SKM-1 treated with dmso at 0.1 percent for 144 hours (cell line): ENCODE data around the gene KCNJ10.
A peak's percentile ranks its signal among the peaks of the same experiment; 100 is the strongest.

Source experiments
- DNase-seq: peaks from one replicate; lab custom pipeline; 2025; ENCODE audit not compliant: unreplicated experiment; lab: John Stamatoyannopoulos, UW

KCNJ10 gene

GRCh38 chr1:160028426-160028825, 41.5 kb downstream of the KCNJ10 start:
- no peak for DNase-seq

DNA sequence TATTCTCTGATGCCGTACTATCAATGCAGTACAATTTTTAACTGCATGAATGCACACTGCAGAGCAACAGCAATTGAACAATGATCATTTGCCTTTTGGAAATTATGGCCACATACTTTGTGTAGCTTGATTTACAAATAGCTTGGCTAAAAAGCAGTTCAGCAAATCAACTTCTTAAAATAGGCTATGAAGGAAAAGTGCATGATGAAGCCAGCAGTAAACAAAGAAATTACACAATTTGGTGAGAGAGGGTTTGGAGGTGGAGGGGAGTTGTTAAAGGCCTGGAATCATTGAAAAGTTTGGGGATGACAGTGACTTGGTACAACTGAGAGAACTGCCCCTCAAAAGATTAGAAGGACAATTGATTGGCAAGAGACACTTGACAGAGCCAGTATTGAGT, 44.6 kb downstream of the KCNJ10 start:
- no peak for DNase-seq

- no peak for DNase-seq
Observed at GRCh38 chr1:160024195-160024905, 45.6 kb downstream of the KCNJ10 start.

GRCh38 chr1:160022330-160023310, 47.3 kb downstream of the KCNJ10 start:
- DNase-seq = no peak

GRCh38 chr1:160021376-160022074, 48.4 kb downstream of the KCNJ10 start:
- DNase-seq = no peak

- DNase-seq = no peak
Observed at GRCh38 chr1:160020196-160020595, 49.8 kb downstream of the KCNJ10 start.

DNA sequence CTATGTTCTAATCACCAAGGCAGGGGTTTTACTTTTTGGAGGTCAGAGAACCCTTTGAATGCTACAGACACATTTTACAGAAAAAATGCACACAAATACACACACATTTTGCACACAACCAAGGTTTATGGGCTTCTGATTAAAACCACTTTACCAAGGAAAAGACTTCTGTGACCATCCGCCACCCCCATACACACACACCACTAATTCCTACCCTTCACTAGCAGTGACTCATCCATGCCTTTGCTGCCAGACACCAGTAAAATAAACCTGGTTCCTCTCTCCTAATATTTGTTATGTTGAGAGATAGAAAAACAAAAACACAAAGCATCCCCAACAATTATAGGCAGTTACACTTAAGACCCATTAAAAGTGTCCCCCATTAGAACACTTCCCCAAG, 51.1 kb downstream of the KCNJ10 start:
- DNase-seq = no peak

DNA sequence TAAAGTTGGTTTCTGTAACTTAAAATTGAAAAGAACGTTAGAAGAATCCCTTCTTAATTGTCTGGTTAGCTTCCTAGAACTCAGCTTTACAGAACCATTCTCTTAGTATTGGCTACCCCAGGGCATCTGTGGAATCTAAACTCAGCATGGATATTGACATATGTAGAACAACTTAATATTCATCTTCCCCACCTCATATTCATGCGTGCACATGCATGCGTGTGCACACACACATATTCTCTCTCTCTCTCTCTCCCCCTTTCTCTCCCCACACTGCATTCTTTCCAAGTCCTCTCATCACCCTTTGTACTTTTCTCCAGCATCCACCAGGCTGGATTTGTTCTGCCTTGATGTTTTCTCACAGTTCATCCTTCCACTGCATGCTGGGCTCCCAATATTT, 51.6 kb downstream of the KCNJ10 start:
- no peak for DNase-seq

DNA sequence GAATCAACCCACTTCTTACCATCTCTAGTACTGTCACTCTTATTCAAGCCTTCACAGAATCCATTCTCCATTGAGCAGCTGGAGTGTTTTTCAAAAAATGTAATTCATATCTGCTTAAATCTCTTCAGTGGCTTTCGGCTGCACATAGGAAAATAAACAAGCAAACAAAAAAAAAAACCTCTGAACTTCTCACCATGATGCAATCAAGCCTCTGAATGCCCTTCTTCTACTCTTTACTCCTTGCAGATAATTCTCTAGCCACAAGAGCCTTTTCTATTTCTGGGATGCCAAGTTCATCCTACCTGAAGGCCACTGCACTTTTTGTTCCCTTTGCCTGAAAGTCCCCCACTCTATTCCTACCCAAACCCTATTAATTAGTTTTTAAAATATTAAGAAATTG, 52.4 kb downstream of the KCNJ10 start:
- DNase-seq = no peak

GRCh38 chr1:160011781-160012180, 58.2 kb downstream of the KCNJ10 start:
- no peak for DNase-seq

DNA sequence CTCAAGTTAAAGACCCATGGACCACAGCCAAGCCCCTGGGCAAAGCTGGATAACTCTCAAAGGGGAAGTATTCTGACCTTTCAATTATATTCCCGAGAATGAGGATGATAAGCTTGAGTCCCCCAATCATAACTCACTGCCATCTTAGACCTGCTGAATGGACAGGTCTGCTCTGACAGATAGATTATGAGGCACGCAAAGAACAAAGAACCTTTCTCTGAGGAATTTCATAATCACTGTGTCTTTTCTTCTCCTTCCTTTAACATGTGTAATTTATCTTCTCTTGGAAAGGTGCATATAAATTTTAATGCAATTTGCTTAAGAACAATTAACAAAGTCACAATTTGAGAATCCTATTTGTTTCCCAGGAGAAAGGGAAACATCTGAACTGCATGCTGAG, 60.2 kb downstream of the KCNJ10 start:
- no peak for DNase-seq

- peak; percentile 47 for DNase-seq
Observed at GRCh38 chr1:160009081-160009480, 60.9 kb downstream of the KCNJ10 start.

- DNase-seq = peak; percentile 39
Observed at GRCh38 chr1:160007577-160008200, 62.3 kb downstream of the KCNJ10 start.

GRCh38 chr1:160006312-160006940, 63.5 kb downstream of the KCNJ10 start:
- peak; percentile 86 for DNase-seq

DNA sequence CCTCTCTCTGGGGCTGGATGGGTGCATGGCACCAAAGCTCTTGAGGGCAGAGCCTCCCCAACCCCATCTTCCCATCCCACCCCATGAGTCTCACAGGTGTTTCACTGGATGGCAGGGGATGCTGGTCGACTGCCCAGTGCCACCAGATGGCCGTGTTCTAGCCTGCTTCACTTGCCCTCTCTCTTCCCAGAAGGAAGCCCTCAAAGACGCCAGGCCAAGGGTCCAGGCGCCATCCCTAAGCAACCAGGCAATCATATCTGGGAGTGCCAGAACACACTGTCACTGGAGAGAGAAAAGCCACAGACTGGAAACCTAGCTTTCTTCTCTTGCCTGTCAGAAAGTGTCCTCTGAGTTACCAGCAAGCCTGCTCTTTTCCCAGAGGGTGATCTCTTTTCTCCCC, 64.9 kb downstream of the KCNJ10 start:
- no peak for DNase-seq

DNA sequence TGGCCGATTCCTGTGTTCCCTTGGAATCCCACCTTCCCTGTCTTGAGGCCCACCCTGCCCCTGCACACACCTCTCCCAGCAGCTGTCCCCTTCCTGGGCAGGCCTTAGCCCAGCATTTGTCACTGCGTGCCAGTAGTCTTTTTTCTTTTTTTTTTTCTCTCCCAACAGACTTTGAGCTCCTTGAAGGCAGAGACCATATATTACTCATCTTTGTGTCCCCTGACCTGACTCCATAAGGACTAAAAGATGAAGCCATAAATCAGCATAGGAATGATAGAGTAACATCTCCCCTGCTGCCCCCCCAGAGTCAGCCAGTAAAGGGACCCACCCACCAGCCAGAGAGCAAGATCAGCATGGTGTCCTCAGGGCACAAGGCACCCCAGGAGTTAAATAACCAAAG, 65.5 kb downstream of the KCNJ10 start:
- DNase-seq = no peak

GRCh38 chr1:160004001-160004400, 66.0 kb downstream of the KCNJ10 start:
- DNase-seq = no peak

GRCh38 chr1:160001440-160001839, 68.5 kb downstream of the KCNJ10 start:
- DNase-seq = no peak

GRCh38 chr1:159999204-159999603, 70.8 kb downstream of the KCNJ10 start:
- no peak for DNase-seq

- DNase-seq = no peak
Observed at GRCh38 chr1:159996653-159997052, 73.3 kb downstream of the KCNJ10 start.

DNA sequence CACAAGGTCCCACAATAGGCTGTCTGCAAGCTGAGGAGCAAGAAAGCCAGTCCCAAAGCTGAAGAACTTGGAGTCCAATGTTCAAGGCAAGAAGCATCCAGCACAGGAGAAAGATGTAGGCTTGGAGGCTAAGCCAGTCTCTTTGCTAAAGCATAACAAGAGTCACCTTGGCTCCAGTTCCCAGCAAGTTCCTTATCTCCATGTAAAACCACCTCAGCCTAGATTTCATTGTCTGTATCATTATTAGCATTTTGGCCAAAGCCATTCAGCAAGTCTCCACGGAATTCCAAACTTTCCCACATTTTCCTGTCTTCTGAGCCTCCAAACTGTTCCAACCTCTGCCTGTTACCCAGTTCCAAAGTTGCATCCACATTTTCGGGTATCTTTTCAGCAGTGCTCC, 75.1 kb downstream of the KCNJ10 start:
- DNase-seq = no peak
